ENCODE results near the gene DHX35. TPM values are rescaled to one million over a fixed set of nuclear protein-coding genes. Genes with fewer than 3 reads are reported as not detected.

DHX35 gene
- total and polyA plus RNA-seq, 2 of the 4 experiments (the other 2 are of a cell fraction): 9.1 to 13.5 TPM

GRCh38 chr20:39021748-39022147 lies 59.6 kb downstream of the DHX35 start:
- Histone ChIP-seq H3K9me3 (ENCODE audit: control insufficient read depth, insufficient read depth, low read length) (no peaks in the 10 kb centered on the region), H3K4ac (ENCODE audit: low read depth, low read length) (no peak overlapping the region), H2BK120ac (ENCODE audit: low read depth, low read length) (no peak overlapping the region), H3K9me1 (ENCODE audit: insufficient read depth, low read length) (peaks cover 7% of the 10 kb centered on the region; the same call in 1 of the 2 replicates), H3K14ac (replicated peaks; ENCODE audit: low read depth, low read length) (no peak overlapping the region), H2AFZ (replicated peaks; ENCODE audit: low read length, poor library complexity) (no peak overlapping the region), H2AK5ac (ENCODE audit: low read depth, low read length) (no peak overlapping the region), H3K27ac (ENCODE audit: insufficient read depth, low read length) (no peak overlapping the region), H3K27me3 (ENCODE audit: control insufficient read depth, insufficient read depth, low read length) (no peaks in the 10 kb centered on the region), H3K18ac (ENCODE audit: low read depth, low read length) (no peak overlapping the region), H3K23ac (ENCODE audit: low read depth, low read length) (no peak overlapping the region), H3K36me3 (ENCODE audit: control insufficient read depth, insufficient read depth, low read length) (peaks cover 34% of the 10 kb centered on the region), H3K4me2 (ENCODE audit: low read depth, low read length) (no peak overlapping the region), H4K8ac (ENCODE audit: low read depth in 2 of 2, low read length in 2 of 2) (no peak overlapping the region), H2BK15ac (ENCODE audit: low read depth, low read length) (no peak overlapping the region), H3K4me3 (ENCODE audit: insufficient read depth, low read depth, low read length) (no peak overlapping the region), H3K56ac (ENCODE audit: extremely low read depth, insufficient read depth, low read length) (no peak overlapping the region), H4K5ac (ENCODE audit: low read depth, low read length) (no peak overlapping the region), H4K20me1 (ENCODE audit: insufficient read depth, low read length) (no peaks in the 10 kb centered on the region), H3K79me1 (ENCODE audit: low read depth in 1 of 2, low read length in 2 of 2) (peaks cover 4 to 8% of the 10 kb centered on the region in 2 experiments; a peak in 2 of 4 replicates), H2BK20ac (ENCODE audit: low read depth, low read length) (no peak overlapping the region), H4K91ac (ENCODE audit: insufficient read depth, low read depth, low read length) (no peak overlapping the region), H2AK9ac (replicated peaks; ENCODE audit: low read depth, low read length, poor library complexity) (no peak overlapping the region), H3K4me1 (ENCODE audit: control insufficient read depth, insufficient read depth, low read length) (0 out of 2 replicates have a peak, but pooled peaks cover 1% of the 10 kb centered on the region), H3K9ac (ENCODE audit: low read depth, low read length) (no peak overlapping the region), H2BK5ac (ENCODE audit: low read depth, low read length, poor library complexity, severe bottlenecking) (no peak overlapping the region)
- intact Hi-C loops (cut with micrococcal nuclease): no loop called here
- dilution Hi-C loops (cut with HindIII; ENCODE audit: low sequenced_read_pairs, unreplicated experiment): no loop called here
- POLR2A ChIA-PET (ENCODE audit: unreplicated experiment): no interaction called here
- BruUV-seq (replicated peaks): no TSS peak
- in situ Hi-C loops (cut with MboI; ENCODE audit: low sequenced_read_pairs): no loop called here
- no peak for DNase-seq
- CTCF ChIA-PET: interaction anchor here (0.9 kb wide), 1 partner anchor 28 kb away, joined by 3 read pairs; no protein-coding TSS in a partner anchor
- WGBS, 2 experiments (ENCODE audit: extremely low coverage in 2 of 2, insufficient read length in 1 of 2): 100% methylated on average over 3 of the region's 5 CpGs; no CpG with 5 or more reads in 1 of the 2 experiments
- no peak for ATAC-seq (ENCODE audit: low read depth)
- TF ChIP-seq RAD21 (IDR thresholded peaks at IDR 0.05; ENCODE audit: low read length) (no peak), NFE2L2 (IDR thresholded peaks at IDR 0.05; ENCODE audit: low read depth, low read length) (no peak), CHD1 (IDR thresholded peaks at IDR 0.05; ENCODE audit: low read depth, low read length) (no peak), RFX5 (IDR thresholded peaks at IDR 0.05; ENCODE audit: low read depth, low read length) (no peak), USF2 (IDR thresholded peaks at IDR 0.05; ENCODE audit: low read depth, low read length) (no peak), BHLHE40 (IDR thresholded peaks at IDR 0.05; ENCODE audit: low read depth, low read length) (no peak), FOS (IDR thresholded peaks at IDR 0.05; ENCODE audit: low read depth, low read length) (no peak), SMC3 (IDR thresholded peaks at IDR 0.05; ENCODE audit: low read depth, low read length) (no peak), RCOR1 (IDR thresholded peaks at IDR 0.05; ENCODE audit: insufficient replicate concordance, low read length) (no peak), CTCF (conservative IDR thresholded peaks at IDR 0.05; ENCODE audit: low read depth, low read length) (no peak), MXI1 (IDR thresholded peaks at IDR 0.05; ENCODE audit: borderline replicate concordance, low read depth, low read length) (no peak), POLR2A (IDR thresholded peaks at IDR 0.05; ENCODE audit: low read depth, low read length) (no peak), CEBPB (IDR thresholded peaks at IDR 0.05; ENCODE audit: low read depth, low read length) (no peak), MAZ (IDR thresholded peaks at IDR 0.05; ENCODE audit: borderline replicate concordance, low read depth, low read length) (no peak), MAFK (IDR thresholded peaks at IDR 0.05; ENCODE audit: low read depth, low read length) (no peak)
- TF ChIP-seq, protein P1, sequence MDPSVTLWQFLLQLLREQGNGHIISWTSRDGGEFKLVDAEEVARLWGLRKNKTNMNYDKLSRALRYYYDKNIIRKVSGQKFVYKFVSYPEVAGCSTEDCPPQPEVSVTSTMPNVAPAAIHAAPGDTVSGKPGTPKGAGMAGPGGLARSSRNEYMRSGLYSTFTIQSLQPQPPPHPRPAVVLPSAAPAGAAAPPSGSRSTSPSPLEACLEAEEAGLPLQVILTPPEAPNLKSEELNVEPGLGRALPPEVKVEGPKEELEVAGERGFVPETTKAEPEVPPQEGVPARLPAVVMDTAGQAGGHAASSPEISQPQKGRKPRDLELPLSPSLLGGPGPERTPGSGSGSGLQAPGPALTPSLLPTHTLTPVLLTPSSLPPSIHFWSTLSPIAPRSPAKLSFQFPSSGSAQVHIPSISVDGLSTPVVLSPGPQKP (IDR thresholded peaks at IDR 0.05; ENCODE audit: borderline replicate concordance, low read depth, low read length): no peak

Data from IMR-90 (cell line).